Nephron progenitor cell (in vitro differentiated cells): ENCODE data around the gene MTR.
"Not testable (repeated sequence)": the region's sequence is repeated elsewhere in the genome, so short reads cannot be mapped to it uniquely, and the experiment has no call there.

Source experiments
- DNase-seq: peaks from one replicate; pipeline ENCODE4 v3.0.0; 2021
- H3K27ac Mint-ChIP-seq: 2 replicates; pipeline ENCODE4 v1.8.0; 2021; ENCODE audit warnings: mild to moderate bottlenecking, moderate library complexity, mixed read lengths
- H3K27me3 Mint-ChIP-seq: 2 replicates; pipeline ENCODE4 v1.8.0; 2021; ENCODE audit warnings: mild to moderate bottlenecking, low read depth, mixed read lengths; ENCODE audit not compliant: poor library complexity
- H3K36me3 Mint-ChIP-seq: 2 replicates; pipeline ENCODE4 v1.8.0; 2021; ENCODE audit warnings: low read depth, mixed read lengths
- H3K4me1 Mint-ChIP-seq: 2 replicates; pipeline ENCODE4 v1.8.0; 2021; ENCODE audit warnings: mixed read lengths
- H3K4me3 Mint-ChIP-seq: 2 replicates; pipeline ENCODE4 v1.8.0; 2021; ENCODE audit warnings: mild to moderate bottlenecking, moderate library complexity, mixed read lengths
- H3K9me3 Mint-ChIP-seq: 2 replicates; pipeline ENCODE4 v1.8.0; 2021; ENCODE audit warnings: mild to moderate bottlenecking, moderate library complexity, mixed read lengths
- CTCF ChIP-seq: fragments of 200-600 bp; sonication (generic); IDR thresholded peaks from 2 replicates; pipeline ENCODE4 v1.5.0; 2021; ENCODE audit warnings: antibody characterized with exemption

MTR gene

DNA sequence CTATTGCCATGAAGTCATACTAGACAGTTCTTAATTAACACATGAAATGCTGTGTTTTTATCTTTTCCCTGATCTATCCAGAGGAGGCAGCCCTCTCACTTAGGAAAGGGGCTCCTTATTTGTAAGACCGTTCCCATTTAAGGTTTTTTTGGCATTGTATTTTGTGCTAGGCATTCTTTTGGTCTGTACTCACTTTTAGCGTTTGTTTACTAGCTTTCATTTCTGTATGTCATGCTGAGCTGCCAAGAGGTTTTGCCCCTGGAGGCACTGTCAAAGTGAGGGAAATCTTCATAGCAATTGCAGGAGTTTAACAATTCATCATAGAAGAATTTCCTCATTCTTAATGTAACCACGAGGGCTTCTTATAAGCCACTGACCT is 59.5 kb downstream of the MTR start:
- Mint-ChIP-seq H3K4me1 (no peaks in the 10 kb centered on the region), H3K36me3 (peaks cover 91% of the 10 kb centered on the region), H3K4me3 (no peak overlapping the region), H3K27ac (no peak overlapping the region), H3K27me3 (no peaks in the 10 kb centered on the region), H3K9me3 (no peaks in the 10 kb centered on the region)
- DNase-seq = no peak
- TF ChIP-seq CTCF = no peak

DNA sequence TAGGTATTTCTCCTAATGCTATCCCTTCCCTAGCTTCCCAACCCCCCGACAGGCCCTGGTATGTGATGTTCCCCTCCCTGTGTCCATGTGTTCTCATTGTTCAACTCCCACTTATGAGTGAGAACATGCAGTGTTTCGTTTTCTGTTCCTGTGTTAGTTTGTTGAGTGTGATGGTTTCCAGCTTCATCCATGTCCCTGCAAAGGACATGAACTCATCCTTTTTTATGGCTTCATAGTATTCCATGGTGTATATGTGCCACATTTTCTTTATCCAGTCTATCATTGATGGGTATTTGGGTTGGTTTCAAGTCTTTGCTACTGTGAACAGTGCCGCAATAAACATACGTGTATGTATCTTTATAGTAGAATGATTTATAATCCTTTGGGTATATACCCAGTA is 61.6 kb downstream of the MTR start:
- H3K27ac Mint-ChIP-seq, H3K4me1 Mint-ChIP-seq, DNase-seq, H3K4me3 Mint-ChIP-seq, H3K27me3 Mint-ChIP-seq, H3K9me3 Mint-ChIP-seq: not testable (repeated sequence)
- peaks cover 81% of the 10 kb centered on the region for H3K36me3 Mint-ChIP-seq

- H3K9me3 Mint-ChIP-seq = no peaks in the 10 kb centered on the region
Measured at GRCh38 chr1:236858165-236858564, 63.1 kb downstream of the MTR start.

GRCh38 chr1:236860101-236860500 is 65.0 kb downstream of the MTR start:
- Mint-ChIP-seq H3K36me3 (peaks cover 84% of the 10 kb centered on the region), H3K9me3 (no peaks in the 10 kb centered on the region), H3K27me3 (peaks cover 2% of the 10 kb centered on the region), H3K4me1 (no peaks in the 10 kb centered on the region), H3K27ac (no peak overlapping the region), H3K4me3 (no peak overlapping the region)
- no peak for TF ChIP-seq CTCF
- DNase-seq = no peak

More at GRCh38 chr1:236858165-236858564, 63.1 kb downstream of the MTR start:
- DNase-seq = no peak
- no peak overlapping the region for H3K27ac Mint-ChIP-seq
- H3K4me3 Mint-ChIP-seq = no peak overlapping the region
- H3K27me3 Mint-ChIP-seq = peaks cover 2% of the 10 kb centered on the region
- TF ChIP-seq CTCF = no peak
- H3K4me1 Mint-ChIP-seq = no peaks in the 10 kb centered on the region
- peaks cover 87% of the 10 kb centered on the region for H3K36me3 Mint-ChIP-seq

GRCh38 chr1:236860674-236861073 is 65.6 kb downstream of the MTR start:
- TF ChIP-seq CTCF = no peak
- H3K4me3 Mint-ChIP-seq = no peak overlapping the region
- no peaks in the 10 kb centered on the region for H3K4me1 Mint-ChIP-seq
- no peak for DNase-seq
- H3K27ac Mint-ChIP-seq = no peak overlapping the region
- H3K9me3 Mint-ChIP-seq = no peaks in the 10 kb centered on the region
- peaks cover 84% of the 10 kb centered on the region for H3K36me3 Mint-ChIP-seq
- H3K27me3 Mint-ChIP-seq = peaks cover 2% of the 10 kb centered on the region

GRCh38 chr1:236861560-236862218 is 66.6 kb downstream of the MTR start:
- no peak for TF ChIP-seq CTCF
- Mint-ChIP-seq H3K27ac (peak overlapping the region; percentile 70), H3K36me3 (peaks cover 84% of the 10 kb centered on the region), H3K9me3 (peaks cover 6% of the 10 kb centered on the region), H3K4me1 (no peaks in the 10 kb centered on the region), H3K27me3 (peaks cover 2% of the 10 kb centered on the region), H3K4me3 (no peak overlapping the region)
- no peak for DNase-seq
